PC-3 (cell line): ENCODE data around the gene NOL9. TPM values are rescaled to one million over a fixed set of nuclear protein-coding genes. Genes with fewer than 3 reads are reported as not detected.

Experiments
- ATAC-seq: fragments of 200-7000 bp; cut with Tn5 transposase; 2 replicates; pipeline ENCODE4 v1.9.1; 2020; ENCODE audit warnings: mild to moderate bottlenecking, moderate library complexity
- BruUV-seq: library from RNA; stranded (reverse); fragments of 400-500 nt; replicated peaks from 2 replicates; lab custom pipeline; 2021; lab: Mats Ljungman, UMichigan
- CTCF ChIA-PET: fragments of 300-600 bp; sonication (Branson Sonifier 250); formaldehyde crosslinking; loops from one replicate; lab custom pipeline; 2022; ENCODE audit warnings: antibody characterized with exemption; lab: Charles Lee
- POLR2A ChIA-PET: fragments of 300-600 bp; sonication (Branson Sonifier 250); formaldehyde crosslinking; loops from one replicate; lab custom pipeline; 2022; ENCODE audit warnings: antibody characterized with exemption; ENCODE audit not compliant: unreplicated experiment; lab: Charles Lee
- DNase-seq: peaks from one replicate; pipeline ENCODE4 v3.0.0-alpha.2; 2015
- H2AFZ ChIP-seq: fragments of 300-600 bp; sonication (generic); 2 replicates; pipeline ENCODE4 v1.6.0; 2016; ENCODE audit warnings: antibody characterized with exemption, low read length
- H3F3A ChIP-seq: fragments of 300-600 bp; sonication (generic); one replicate; pipeline ENCODE4 v1.6.0; 2017; ENCODE audit warnings: antibody characterized with exemption, low read length, control low read depth, mild to moderate bottlenecking; ENCODE audit not compliant: unreplicated experiment
- H3K27ac ChIP-seq: fragments of 300-600 bp; sonication (generic); 2 replicates; pipeline ENCODE4 v1.5.1; 2016; ENCODE audit warnings: mild to moderate bottlenecking, low read length
- H3K27me3 ChIP-seq: fragments of 300-600 bp; sonication (generic); 2 replicates; pipeline ENCODE4 v1.6.1; 2016; ENCODE audit warnings: low read length, mixed read lengths
- H3K36me3 ChIP-seq: fragments of 300-600 bp; sonication (generic); 2 replicates; pipeline ENCODE4 v1.6.1; 2016; ENCODE audit warnings: low read depth, mixed run types, low read length, mixed read lengths
- H3K4me1 ChIP-seq: fragments of 300-600 bp; sonication (generic); 2 replicates; pipeline ENCODE4 v1.5.1; 2016; ENCODE audit warnings: low read length; ENCODE audit not compliant: insufficient read depth
- H3K4me2 ChIP-seq: fragments of 300-600 bp; sonication (generic); 2 replicates; pipeline ENCODE4 v1.6.0; 2016; ENCODE audit warnings: low read length
- H3K4me3 ChIP-seq: fragments of 300-600 bp; sonication (generic); 2 replicates; pipeline ENCODE4 v1.5.1; 2016; ENCODE audit warnings: mild to moderate bottlenecking, low read length, mixed read lengths
- H3K79me2 ChIP-seq: fragments of 300-600 bp; sonication (generic); 2 replicates; pipeline ENCODE4 v1.6.1; 2017; ENCODE audit warnings: low read length, mixed read lengths
- H3K9ac ChIP-seq: fragments of 300-600 bp; sonication (generic); 2 replicates; pipeline ENCODE4 v1.6.0; 2016; ENCODE audit warnings: mild to moderate bottlenecking, low read length
- H3K9me2 ChIP-seq: fragments of 300-600 bp; sonication (generic); replicated peaks from 2 replicates; pipeline ENCODE4 v1.6.1; 2016; ENCODE audit warnings: mixed run types, low read length, mixed read lengths
- H3K9me3 ChIP-seq: fragments of 300-600 bp; sonication (generic); 2 replicates; pipeline ENCODE4 v1.6.1; 2016; ENCODE audit warnings: low read length, mixed read lengths
- H4K20me1 ChIP-seq: fragments of 300-600 bp; sonication (generic); 2 replicates; pipeline ENCODE4 v1.6.1; 2016; ENCODE audit warnings: low read length, mixed read lengths
- CTCF ChIP-seq: fragments of 300-600 bp; sonication (generic); conservative IDR thresholded peaks from 2 replicates; pipeline ENCODE4 v1.5.1; 2017; ENCODE audit warnings: antibody characterized with exemption, low read depth, mild to moderate bottlenecking, low read length
- EZH2 ChIP-seq: fragments of 300-600 bp; sonication (generic); IDR thresholded peaks from one replicate; pipeline ENCODE4 v1.6.1; 2017; ENCODE audit warnings: antibody characterized with exemption, mild to moderate bottlenecking, low read length; ENCODE audit not compliant: unreplicated experiment
- EZH2phosphoT487 ChIP-seq: fragments of 300-600 bp; sonication (generic); IDR thresholded peaks from 2 replicates; pipeline ENCODE4 v1.6.1; 2018; ENCODE audit warnings: mild to moderate bottlenecking, antibody characterized with exemption, low read length, borderline replicate concordance
- intact Hi-C: fragments of 100-400 bp; cut with micrococcal nuclease; formaldehyde crosslinking; loops from 2 replicates; pipeline ENCODE4 v1.9.0; 2023
- total RNA-seq: library from RNA; depleted of rRNA; stranded (reverse); fragments of >200 nt; gene quantifications from 2 replicates; pipeline ENCODE4 v1.2.3, GENCODE V29; 2014

NOL9 gene
- total RNA-seq, 1 experiment from 2014 or later: 79.1 TPM

GRCh38 chr1:6476483-6476882 lies 77.8 kb downstream of the NOL9 start:
- H3K4me3 ChIP-seq: no peak overlapping the region
- H3K4me1 ChIP-seq: no peaks in the 10 kb centered on the region
- CTCF ChIA-PET: no interaction called here
- H3K27me3 ChIP-seq: no peaks in the 10 kb centered on the region
- H3K4me2 ChIP-seq: no peak overlapping the region
- H3K9me3 ChIP-seq: no peaks in the 10 kb centered on the region
- intact Hi-C loops: no loop called here
- BruUV-seq: no TSS peak
- H3K79me2 ChIP-seq: no peaks in the 10 kb centered on the region
- no peak overlapping the region for H3K27ac ChIP-seq
- ATAC-seq: no peak
- DNase-seq: no peak
- H3K9ac ChIP-seq: no peak overlapping the region
- peaks cover 15% of the 10 kb centered on the region for H3K36me3 ChIP-seq
- no peaks in the 10 kb centered on the region for H4K20me1 ChIP-seq
- no peak for TF ChIP-seq EZH2phosphoT487
- TF ChIP-seq CTCF: no peak
- TF ChIP-seq EZH2: no peak
- POLR2A ChIA-PET: interaction anchor here (1.1 kb wide), 1 partner anchor 15 kb away, joined by 3 read pairs; no protein-coding TSS in a partner anchor
- no peak overlapping the region for H2AFZ ChIP-seq
- H3F3A ChIP-seq: no peaks in the 10 kb centered on the region
- no peaks in the 10 kb centered on the region for H3K9me2 ChIP-seq

GRCh38 chr1:6475381-6476133 lies 78.8 kb downstream of the NOL9 start:
- no peaks in the 10 kb centered on the region for H3K9me2 ChIP-seq
- peak; percentile 87 for DNase-seq
- no peak overlapping the region for H3K4me3 ChIP-seq
- peak; percentile 89 for ATAC-seq
- TF ChIP-seq CTCF (peak; percentile 99), EZH2phosphoT487 (no peak)
- H3K79me2 ChIP-seq: no peaks in the 10 kb centered on the region
- peaks cover 18% of the 10 kb centered on the region for H3K36me3 ChIP-seq
- no peak overlapping the region for H3K4me2 ChIP-seq
- no peaks in the 10 kb centered on the region for H3K27me3 ChIP-seq
- H4K20me1 ChIP-seq: no peaks in the 10 kb centered on the region
- no peak overlapping the region for H3K9ac ChIP-seq
- intact Hi-C loops: no loop called here
- no peak overlapping the region for H2AFZ ChIP-seq
- H3K9me3 ChIP-seq: no peaks in the 10 kb centered on the region
- CTCF ChIA-PET: interaction anchor here (0.6 kb wide), 1 partner anchor 11 kb away, joined by 4 read pairs; no protein-coding TSS in a partner anchor
- no peak overlapping the region for H3K27ac ChIP-seq
- POLR2A ChIA-PET: interaction anchor here (1.1 kb wide), 1 partner anchor 16 kb away, joined by 3 read pairs; no protein-coding TSS in a partner anchor
- no peaks in the 10 kb centered on the region for H3F3A ChIP-seq
- no peaks in the 10 kb centered on the region for H3K4me1 ChIP-seq
- no TSS peak for BruUV-seq

GRCh38 chr1:6474815-6475282 lies 79.5 kb downstream of the NOL9 start:
- TF ChIP-seq EZH2 (no peak), CTCF (no peak), EZH2phosphoT487 (no peak)
- H3K9me2 ChIP-seq: no peaks in the 10 kb centered on the region
- H3K9me3 ChIP-seq: no peaks in the 10 kb centered on the region
- BruUV-seq: no TSS peak
- no peak overlapping the region for H3K4me2 ChIP-seq
- no peak overlapping the region for H3K27ac ChIP-seq
- no peak overlapping the region for H3K4me3 ChIP-seq
- ATAC-seq (no peak), DNase-seq (no peak)
- POLR2A ChIA-PET: no interaction called here
- H3K79me2 ChIP-seq: no peaks in the 10 kb centered on the region
- no peak overlapping the region for H3K9ac ChIP-seq
- H3K27me3 ChIP-seq: no peaks in the 10 kb centered on the region
- no peak overlapping the region for H2AFZ ChIP-seq
- H3F3A ChIP-seq: no peaks in the 10 kb centered on the region
- no peaks in the 10 kb centered on the region for H3K4me1 ChIP-seq
- H3K36me3 ChIP-seq: peaks cover 24% of the 10 kb centered on the region
- CTCF ChIA-PET: no interaction called here
- H4K20me1 ChIP-seq: no peaks in the 10 kb centered on the region
- intact Hi-C loops: no loop called here
